H9 (cell line): ENCODE measurements around the gene TXNDC5. TPM values are rescaled to one million over a fixed set of nuclear protein-coding genes. Genes with fewer than 3 reads are reported as not detected.

Experiments used
- DNase-seq: peaks from one replicate; pipeline ENCODE4 v3.0.0-alpha.2; 2017
- H2AFZ ChIP-seq: one replicate; pipeline ENCODE4 v1.6.1; 2013; ENCODE audit warnings: mild to moderate bottlenecking, low read length, control low read depth, moderate library complexity
- H2AK5ac ChIP-seq: 2 replicates; pipeline ENCODE4 v1.6.1; 2013; ENCODE audit warnings: low read length, control low read depth, mixed read lengths; ENCODE audit not compliant: insufficient read length
- H2BK120ac ChIP-seq: one replicate; pipeline ENCODE4 v1.6.1; 2013; ENCODE audit warnings: low read depth, mild to moderate bottlenecking, low read length, control low read depth, inconsistent platforms; ENCODE audit not compliant: poor library complexity, severe bottlenecking
- H2BK12ac ChIP-seq: 2 replicates; pipeline ENCODE4 v1.6.1; 2013; ENCODE audit warnings: low read length, control low read depth, mixed read lengths, low read depth; ENCODE audit not compliant: insufficient read length
- H2BK15ac ChIP-seq: 2 replicates; pipeline ENCODE4 v1.6.1; 2013; ENCODE audit warnings: low read depth, low read length, control low read depth
- H2BK20ac ChIP-seq: one replicate; pipeline ENCODE4 v1.6.1; 2013; ENCODE audit warnings: low read depth, mild to moderate bottlenecking, low read length, control low read depth, inconsistent platforms; ENCODE audit not compliant: poor library complexity, severe bottlenecking
- H2BK5ac ChIP-seq: 2 replicates; pipeline ENCODE4 v1.6.1; 2013; ENCODE audit warnings: low read length, control low read depth, mixed read lengths; ENCODE audit not compliant: insufficient read length
- H3K14ac ChIP-seq: 2 replicates; pipeline ENCODE4 v1.6.1; 2013; ENCODE audit warnings: low read length, control low read depth; ENCODE audit not compliant: insufficient read depth
- H3K18ac ChIP-seq: 2 replicates; pipeline ENCODE4 v1.6.1; 2013; ENCODE audit warnings: low read depth, mild to moderate bottlenecking, mixed read lengths, low read length, control low read depth; ENCODE audit not compliant: insufficient read length
- H3K23ac ChIP-seq: 2 replicates; pipeline ENCODE4 v1.6.1; 2013; ENCODE audit warnings: low read length, control low read depth, mixed read lengths, low read depth; ENCODE audit not compliant: insufficient read length
- H3K23me2 ChIP-seq: 2 replicates; pipeline ENCODE4 v1.6.1; 2013; ENCODE audit warnings: low read depth, mild to moderate bottlenecking, mixed read lengths, low read length, control low read depth; ENCODE audit not compliant: insufficient read length, poor library complexity, severe bottlenecking
- H3K27ac ChIP-seq: 2 replicates; pipeline ENCODE4 v1.5.1; 2013; ENCODE audit warnings: low read length, control low read depth, mixed read lengths, low read depth; ENCODE audit not compliant: insufficient read length
- H3K27me3 ChIP-seq: 2 replicates; pipeline ENCODE4 v1.6.1; 2013; ENCODE audit warnings: low read length, control low read depth, inconsistent platforms; ENCODE audit not compliant: insufficient read depth
- H3K4ac ChIP-seq: 2 replicates; pipeline ENCODE4 v1.6.1; 2013; ENCODE audit warnings: low read depth, mild to moderate bottlenecking, control low read depth, inconsistent platforms, low read length, moderate library complexity
- H3K4me1 ChIP-seq: 2 replicates; pipeline ENCODE4 v1.6.1; 2013; ENCODE audit warnings: low read length, control low read depth, inconsistent platforms; ENCODE audit not compliant: insufficient read depth
- H3K4me2 ChIP-seq: 2 replicates; pipeline ENCODE4 v1.6.1; 2013; ENCODE audit warnings: low read length, control low read depth, mixed read lengths; ENCODE audit not compliant: insufficient read length, insufficient read depth
- H3K56ac ChIP-seq: 2 replicates; pipeline ENCODE4 v1.6.1; 2013; ENCODE audit warnings: low read depth, mild to moderate bottlenecking, mixed read lengths, low read length, control low read depth; ENCODE audit not compliant: insufficient read length
- H3K79me1 ChIP-seq: 2 replicates; pipeline ENCODE4 v1.6.1; 2013; ENCODE audit warnings: low read depth, mild to moderate bottlenecking, moderate library complexity, low read length, control low read depth, inconsistent platforms; ENCODE audit not compliant: insufficient read depth, poor library complexity, severe bottlenecking
- H3K79me2 ChIP-seq: 2 replicates; pipeline ENCODE4 v1.6.1; 2013; ENCODE audit warnings: low read length, control low read depth, inconsistent platforms; ENCODE audit not compliant: insufficient read depth
- H3K9ac ChIP-seq: 2 replicates; pipeline ENCODE4 v1.6.1; 2013; ENCODE audit warnings: low read length, control low read depth, mixed read lengths; ENCODE audit not compliant: insufficient read length; ENCODE audit errors: extremely low read depth
- H3K9me3 ChIP-seq: one replicate; pipeline ENCODE4 v1.6.1; 2013; ENCODE audit warnings: low read depth, low read length, inconsistent platforms; ENCODE audit not compliant: control insufficient read depth
- H3T11ph ChIP-seq: one replicate; pipeline ENCODE4 v1.6.1; 2013; ENCODE audit warnings: mild to moderate bottlenecking, low read length, control low read depth, inconsistent platforms
- H4K20me1 ChIP-seq: one replicate; pipeline ENCODE4 v1.6.1; 2013; ENCODE audit not compliant: control insufficient read depth, insufficient read length, insufficient read depth
- H4K5ac ChIP-seq: 2 replicates; pipeline ENCODE4 v1.6.1; 2013; ENCODE audit warnings: low read depth, mild to moderate bottlenecking, mixed read lengths, low read length, control low read depth; ENCODE audit not compliant: insufficient read length
- H4K8ac ChIP-seq: replicated peaks from 2 replicates; pipeline ENCODE4 v1.6.1; 2013; ENCODE audit warnings: low read length, control low read depth, mixed read lengths, low read depth; ENCODE audit not compliant: insufficient read length
- H4K91ac ChIP-seq: 2 replicates; pipeline ENCODE4 v1.6.1; 2013; ENCODE audit warnings: low read depth, mild to moderate bottlenecking, moderate library complexity, mixed read lengths, low read length, control low read depth; ENCODE audit not compliant: insufficient read length
- H3K27ac Mint-ChIP-seq, 3 experiments: 2 replicates in 2 of 3; 3 replicates in 1 of 3; pipeline ENCODE4 v1.8.0; 2020 to 2021; ENCODE audit warnings: mixed read lengths in 3 of 3, mild to moderate bottlenecking in 1 of 3, moderate library complexity in 1 of 3
- H3K27me3 Mint-ChIP-seq: 2 replicates; pipeline ENCODE4 v1.8.0; 2021; ENCODE audit warnings: low read depth, mild to moderate bottlenecking, moderate library complexity, mixed read lengths
- H3K36me3 Mint-ChIP-seq, 3 experiments: 2 replicates in 2 of 3; 3 replicates in 1 of 3; pipeline ENCODE4 v1.8.0; 2020 to 2021; ENCODE audit warnings: low read depth in 3 of 3, mixed read lengths in 3 of 3; ENCODE audit not compliant: insufficient read depth in 1 of 3
- H3K4me1 Mint-ChIP-seq, 2 experiments: 2 replicates each; pipeline ENCODE4 v1.8.0; 2020; ENCODE audit warnings: mixed read lengths in 2 of 2
- H3K4me3 Mint-ChIP-seq, 2 experiments: 2 replicates in 1 of 2; 3 replicates in 1 of 2; pipeline ENCODE4 v1.8.0; 2020 to 2021; ENCODE audit warnings: mild to moderate bottlenecking in 2 of 2, mixed read lengths in 2 of 2, moderate library complexity in 1 of 2
- H3K9me3 Mint-ChIP-seq, 2 experiments: 2 replicates in 1 of 2; 3 replicates in 1 of 2; pipeline ENCODE4 v1.8.0; 2020; ENCODE audit warnings: mild to moderate bottlenecking in 2 of 2, mixed read lengths in 2 of 2, moderate library complexity in 1 of 2
- WGBS: extraction: QIAGEN DNeasy Blood & Tissue Kit; methylation state at CpG from one replicate; pipeline ENCODE4 v1.1.7; 2013; ENCODE audit warnings: missing lambda C conversion rate, low lambda C conversion rate, mixed read lengths; ENCODE audit not compliant: insufficient read length; ENCODE audit errors: extremely low coverage; 5-methylcytosine and 5-hydroxymethylcytosine counted together
- total RNA-seq: library from RNA; stranded (reverse); gene quantifications from 2 replicates; pipeline ENCODE4 v1.2.1, GENCODE V29; 2021
- TF ChIP-seq, protein P1 (sequence below): fragments of 200-600 bp; sonication (generic); conservative IDR thresholded peaks from 3 replicates; pipeline ENCODE4 v1.8.0; 2021; ENCODE audit warnings: antibody characterized with exemption, mild to moderate bottlenecking

Gene TXNDC5
- total RNA-seq, 1 experiment from 2014 or later = 130 TPM

DNA sequence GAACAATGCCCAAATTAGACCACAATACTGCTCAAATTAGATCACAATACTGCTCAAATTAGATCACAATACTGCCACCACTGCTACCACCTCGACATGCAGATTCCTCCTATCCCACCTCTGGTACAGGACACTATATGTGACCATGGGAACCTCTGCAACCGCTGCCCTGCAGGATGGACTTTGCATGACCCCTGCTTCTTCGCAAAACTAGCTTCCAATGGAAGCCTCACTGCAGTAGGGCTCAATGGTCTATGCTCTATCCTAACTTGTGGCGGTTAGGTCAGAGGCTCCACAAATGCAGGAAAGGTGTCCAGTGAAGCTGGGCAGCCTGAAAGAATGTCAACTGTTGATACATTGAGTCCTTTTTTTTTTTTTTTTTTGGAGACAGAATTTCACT lies 7.8 kb upstream of the TXNDC5 start:
- Histone ChIP-seq H4K20me1 (no peaks in the 10 kb centered on the region), H3K4ac (no peak overlapping the region), H3T11ph (no peak overlapping the region), H2BK5ac (no peak overlapping the region), H2BK12ac (no peak overlapping the region), H2BK15ac (no peak overlapping the region), H3K27me3 (no peaks in the 10 kb centered on the region), H3K56ac (no peak overlapping the region), H2AK5ac (no peak overlapping the region), H3K23me2 (no peaks in the 10 kb centered on the region), H3K79me1 (no peaks in the 10 kb centered on the region), H3K18ac (no peak overlapping the region), H4K5ac (no peak overlapping the region), H2AFZ (no peak overlapping the region), H2BK120ac (no peak overlapping the region), H3K23ac (no peak overlapping the region), H3K4me2 (no peak overlapping the region), H4K91ac (no peak overlapping the region), H3K14ac (no peak overlapping the region), H3K27ac (no peak overlapping the region), H3K4me1 (no peaks in the 10 kb centered on the region), H3K9ac (no peak overlapping the region), H4K8ac (no peak overlapping the region), H3K9me3 (no peaks in the 10 kb centered on the region), H2BK20ac (no peak overlapping the region), H3K79me2 (no peaks in the 10 kb centered on the region)
- no peak for DNase-seq
- Mint-ChIP-seq H3K4me3 (no peak overlapping the region), H3K27me3 (no peaks in the 10 kb centered on the region; the same call in 1 of the 2 replicates), H3K4me1 (no peaks in the 10 kb centered on the region), H3K27ac (no peak overlapping the region), H3K9me3 (no peaks in the 10 kb centered on the region), H3K36me3 (no peaks in the 10 kb centered on the region)
- WGBS = no CpG with 5 or more reads among the region's 4 CpGs
- TF ChIP-seq, protein P1, sequence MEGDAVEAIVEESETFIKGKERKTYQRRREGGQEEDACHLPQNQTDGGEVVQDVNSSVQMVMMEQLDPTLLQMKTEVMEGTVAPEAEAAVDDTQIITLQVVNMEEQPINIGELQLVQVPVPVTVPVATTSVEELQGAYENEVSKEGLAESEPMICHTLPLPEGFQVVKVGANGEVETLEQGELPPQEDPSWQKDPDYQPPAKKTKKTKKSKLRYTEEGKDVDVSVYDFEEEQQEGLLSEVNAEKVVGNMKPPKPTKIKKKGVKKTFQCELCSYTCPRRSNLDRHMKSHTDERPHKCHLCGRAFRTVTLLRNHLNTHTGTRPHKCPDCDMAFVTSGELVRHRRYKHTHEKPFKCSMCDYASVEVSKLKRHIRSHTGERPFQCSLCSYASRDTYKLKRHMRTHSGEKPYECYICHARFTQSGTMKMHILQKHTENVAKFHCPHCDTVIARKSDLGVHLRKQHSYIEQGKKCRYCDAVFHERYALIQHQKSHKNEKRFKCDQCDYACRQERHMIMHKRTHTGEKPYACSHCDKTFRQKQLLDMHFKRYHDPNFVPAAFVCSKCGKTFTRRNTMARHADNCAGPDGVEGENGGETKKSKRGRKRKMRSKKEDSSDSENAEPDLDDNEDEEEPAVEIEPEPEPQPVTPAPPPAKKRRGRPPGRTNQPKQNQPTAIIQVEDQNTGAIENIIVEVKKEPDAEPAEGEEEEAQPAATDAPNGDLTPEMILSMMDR = no peak
